Measurements from ENCODE around the gene PRDX5.
A peak's percentile ranks its signal among the peaks of the same experiment; 100 is the strongest.

The PRDX5 gene

DNA sequence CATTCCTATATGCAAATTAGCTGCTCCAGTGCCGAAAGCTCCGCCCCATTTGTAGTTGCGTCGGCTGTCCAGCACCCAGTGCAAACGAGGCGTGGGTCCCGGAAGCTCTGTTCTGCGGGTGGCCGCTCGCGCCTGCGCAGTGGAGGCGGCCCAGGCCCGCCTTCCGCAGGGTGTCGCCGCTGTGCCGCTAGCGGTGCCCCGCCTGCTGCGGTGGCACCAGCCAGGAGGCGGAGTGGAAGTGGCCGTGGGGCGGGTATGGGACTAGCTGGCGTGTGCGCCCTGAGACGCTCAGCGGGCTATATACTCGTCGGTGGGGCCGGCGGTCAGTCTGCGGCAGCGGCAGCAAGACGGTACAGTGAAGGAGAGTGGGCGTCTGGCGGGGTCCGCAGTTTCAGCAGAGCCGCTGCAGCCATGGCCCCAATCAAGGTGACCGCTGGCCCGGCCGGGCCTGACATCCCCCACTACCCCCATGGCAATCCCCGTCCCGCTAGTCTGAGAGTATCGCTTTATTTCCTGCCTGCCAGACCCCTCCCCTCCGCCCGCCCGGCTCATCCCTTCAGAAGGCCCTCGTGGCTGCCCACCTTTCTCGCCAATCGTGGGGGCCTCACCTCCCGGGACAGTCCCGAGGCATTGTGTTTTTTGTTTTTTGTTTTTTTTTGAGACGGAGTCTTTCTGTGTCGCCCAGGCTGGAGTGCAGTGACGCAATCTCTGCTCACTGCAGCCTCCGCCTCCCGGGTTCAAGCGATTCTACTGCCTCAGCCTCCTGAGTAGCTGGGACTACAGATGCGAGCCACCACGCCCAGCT is at the start of gene PRDX5:
TSS of gene PRDX5 (plus strand) at position 161 of the 805 bp plus-strand sequence. CDS start at position 256, 95 bp downstream.
- DNase-seq = peak; percentile 99

- DNase-seq = no peak
Observed at GRCh38 chr11:64268893-64269539, 48.9 kb upstream of the PRDX5 start.

GRCh38 chr11:64269540-64270220 is 48.2 kb upstream of the PRDX5 start:
- peak; percentile 100 for DNase-seq

GRCh38 chr11:64275031-64275800 is 42.7 kb upstream of the PRDX5 start:
- no peak for DNase-seq

GRCh38 chr11:64275841-64276240 is 42.1 kb upstream of the PRDX5 start:
- no peak for DNase-seq

GRCh38 chr11:64276653-64277431 is 41.1 kb upstream of the PRDX5 start:
- DNase-seq = no peak

DNA sequence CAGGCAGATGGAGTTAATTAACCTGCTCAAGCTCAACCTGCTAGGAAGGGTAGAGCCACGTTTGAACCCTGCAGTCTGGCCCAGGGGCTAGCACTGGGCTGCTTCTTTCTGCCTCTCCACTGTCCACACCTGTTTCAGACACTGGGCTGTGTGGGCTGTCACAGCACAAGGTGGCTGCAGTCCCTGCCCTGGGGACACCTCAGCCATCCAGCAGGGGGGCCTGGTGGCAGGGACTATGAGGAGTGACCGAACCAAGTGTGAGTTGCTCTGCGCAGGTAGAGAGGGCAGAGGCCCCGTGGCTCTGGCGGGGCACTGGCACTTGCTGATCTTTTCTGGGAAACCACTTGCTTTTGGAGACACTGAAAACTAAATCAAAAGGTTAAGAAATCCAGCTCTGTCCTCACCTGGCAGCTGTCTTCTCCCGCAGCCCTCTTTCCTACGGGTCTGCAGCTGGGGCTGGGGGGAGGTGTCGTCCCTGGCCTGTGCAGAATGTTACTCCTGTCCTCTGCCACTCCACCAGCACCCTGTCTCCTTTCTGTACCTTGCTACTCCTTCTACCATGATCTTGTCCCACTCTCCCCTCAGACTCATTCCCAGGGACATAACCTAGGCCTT is 39.2 kb upstream of the PRDX5 start:
- no peak for DNase-seq

DNA sequence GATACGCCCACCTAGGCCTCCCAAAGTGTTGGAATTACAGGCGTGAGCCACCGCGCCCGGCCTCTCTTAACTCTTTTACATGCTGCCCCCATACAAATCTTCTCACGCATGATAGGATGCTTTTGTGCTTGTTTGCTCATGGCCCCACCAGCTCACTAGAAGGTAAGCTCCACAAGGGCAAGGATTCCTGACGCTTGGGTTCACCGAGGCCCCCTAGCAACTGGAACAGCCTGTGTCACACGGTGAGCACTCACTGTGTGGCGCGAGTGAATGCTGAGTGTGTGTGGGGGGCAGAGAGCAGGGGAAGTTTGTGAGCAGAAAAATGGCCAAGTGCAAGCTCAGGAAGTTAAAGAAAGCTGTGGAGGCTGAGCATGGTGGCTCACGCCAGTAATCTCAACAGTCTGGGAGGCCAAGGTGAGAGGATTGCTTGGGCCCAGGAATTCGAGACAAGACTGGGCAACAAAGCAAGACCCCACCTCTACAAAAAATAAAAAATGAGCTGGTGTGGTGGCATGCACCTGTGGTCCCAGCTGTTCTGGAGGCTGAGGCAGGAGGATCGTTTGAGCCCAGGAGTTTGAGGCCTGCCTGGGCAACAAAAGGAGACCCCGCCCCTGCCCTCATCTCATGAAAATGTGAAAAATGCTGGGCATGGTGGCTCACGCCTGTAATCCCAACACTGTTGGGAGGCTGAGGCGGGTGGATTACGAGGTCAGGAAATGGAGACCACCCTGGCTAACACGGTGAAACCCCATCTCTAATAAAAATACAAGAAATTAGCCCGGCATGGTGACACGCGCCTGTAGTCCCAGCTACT is 35.8 kb upstream of the PRDX5 start:
- DNase-seq = no peak

DNA sequence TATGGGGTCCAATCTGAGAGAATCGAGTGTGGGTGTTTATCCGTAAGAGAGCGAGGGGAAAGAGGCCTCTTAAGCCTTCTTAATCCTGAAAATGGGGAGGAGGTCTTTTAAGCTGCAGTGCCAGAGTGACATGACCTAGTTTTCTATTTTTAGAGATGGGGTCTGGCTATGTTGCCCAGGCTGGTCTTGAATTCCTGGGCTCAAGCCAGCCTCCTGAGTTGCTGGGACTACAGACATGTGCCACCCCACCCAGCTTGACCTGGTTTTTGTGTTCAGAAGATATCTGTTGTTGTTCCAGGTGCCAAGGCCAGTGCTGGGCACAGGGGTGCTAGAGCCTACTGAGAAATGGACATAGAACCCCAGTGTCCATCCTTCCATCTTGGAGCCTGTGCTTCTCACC is 34.8 kb upstream of the PRDX5 start:
- no peak for DNase-seq

- DNase-seq = peak; percentile 96
Observed at GRCh38 chr11:64284048-64284961, 33.6 kb upstream of the PRDX5 start, which contains the start of gene BAD. TSS of gene BAD (minus strand) at chr11:64284665. CDS start at chr11:64284368, 297 bp downstream.

- peak; percentile 87 for DNase-seq
Observed at GRCh38 chr11:64284962-64285884, 32.7 kb upstream of the PRDX5 start, which contains the start of gene GPR137. TSS of gene GPR137 (plus strand) at chr11:64285848. CDS start at chr11:64286525, 677 bp downstream.

DNA sequence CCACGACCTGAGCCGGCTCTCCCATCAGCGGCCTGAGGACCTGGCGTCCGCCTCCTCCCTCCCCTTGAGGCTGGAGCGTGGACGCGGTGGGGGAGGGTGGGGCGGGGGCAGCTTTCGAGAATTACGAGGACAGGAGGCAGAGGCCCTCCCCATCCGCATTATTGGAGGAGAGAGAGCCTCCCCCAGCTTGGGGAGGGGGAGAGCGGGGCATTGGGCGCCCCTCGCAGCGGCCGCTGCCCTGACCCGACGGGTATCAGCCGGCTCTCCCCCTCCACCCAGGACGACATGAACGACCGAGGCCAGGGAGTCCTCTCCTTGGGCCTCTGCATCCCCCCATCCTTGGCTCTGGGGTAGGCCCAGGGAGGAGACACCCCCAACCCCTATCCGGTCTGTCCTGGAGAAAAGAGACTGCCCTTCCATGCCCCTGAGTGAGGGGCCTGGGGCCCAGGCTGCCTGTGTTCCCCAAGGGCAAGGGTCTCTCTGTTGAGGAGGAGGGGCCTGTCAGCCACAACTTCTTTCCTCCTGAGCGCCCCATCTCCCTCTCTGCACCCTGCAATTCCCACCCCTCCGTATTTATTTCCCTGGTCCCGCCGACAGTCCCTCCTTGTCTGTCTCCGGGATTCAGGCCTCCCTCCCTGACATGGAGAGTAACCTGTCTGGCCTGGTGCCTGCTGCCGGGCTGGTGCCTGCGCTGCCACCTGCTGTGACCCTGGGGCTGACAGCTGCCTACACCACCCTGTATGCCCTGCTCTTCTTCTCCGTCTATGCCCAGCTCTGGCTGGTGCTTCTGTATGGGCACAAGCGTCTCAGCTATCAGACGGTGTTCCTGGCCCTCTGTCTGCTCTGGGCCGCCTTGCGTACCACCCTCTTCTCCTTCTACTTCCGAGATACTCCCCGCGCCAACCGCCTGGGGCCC is 31.8 kb upstream of the PRDX5 start:
- peak; percentile 75 for DNase-seq

DNA sequence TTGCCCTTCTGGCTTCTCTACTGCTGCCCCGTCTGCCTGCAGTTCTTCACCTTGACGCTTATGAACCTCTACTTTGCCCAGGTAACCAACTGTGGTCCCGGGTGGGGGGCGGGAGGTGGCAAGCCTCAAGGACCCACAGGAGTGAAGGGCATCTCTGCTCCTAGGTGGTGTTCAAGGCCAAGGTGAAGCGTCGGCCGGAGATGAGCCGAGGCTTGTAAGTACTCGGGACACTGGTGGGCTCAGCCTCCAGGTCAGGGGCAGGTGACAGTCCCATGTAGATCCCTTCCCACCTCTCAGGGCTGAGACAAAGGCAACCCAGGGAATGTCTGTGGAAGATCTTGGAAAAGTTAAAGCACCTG is 31.1 kb upstream of the PRDX5 start:
- no peak for DNase-seq

DNA sequence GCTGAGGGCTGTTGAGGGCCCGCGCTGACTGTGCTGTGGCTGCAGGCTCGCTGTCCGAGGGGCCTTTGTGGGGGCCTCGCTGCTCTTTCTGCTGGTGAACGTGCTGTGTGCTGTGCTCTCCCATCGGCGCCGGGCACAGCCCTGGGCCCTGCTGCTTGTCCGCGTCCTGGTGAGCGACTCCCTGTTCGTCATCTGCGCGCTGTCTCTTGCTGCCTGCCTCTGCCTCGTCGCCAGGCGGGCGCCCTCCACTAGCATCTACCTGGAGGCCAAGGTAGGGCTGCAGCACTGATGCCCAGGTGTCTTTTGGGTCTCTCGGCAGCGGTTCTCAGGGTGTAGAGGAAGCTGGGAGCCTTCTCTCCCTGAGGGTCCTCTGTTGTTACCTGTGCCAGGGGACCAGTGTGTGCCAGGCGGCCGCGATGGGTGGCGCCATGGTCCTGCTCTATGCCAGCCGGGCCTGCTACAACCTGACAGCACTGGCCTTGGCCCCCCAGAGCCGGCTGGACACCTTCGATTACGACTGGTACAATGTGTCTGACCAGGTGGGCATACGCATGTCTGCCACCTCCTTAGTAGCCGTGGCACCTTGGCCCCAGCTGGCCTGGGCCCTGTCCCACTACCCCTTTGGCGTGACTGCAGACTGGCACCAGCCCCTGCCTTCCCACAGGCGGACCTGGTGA is 30.1 kb upstream of the PRDX5 start:
- no peak for DNase-seq

- DNase-seq = no peak
Observed at GRCh38 chr11:64288353-64288750, 29.6 kb upstream of the PRDX5 start.

GRCh38 chr11:64289002-64289564 is 28.8 kb upstream of the PRDX5 start:
- no peak for DNase-seq
